SK-N-MC (cell line): ENCODE results near the gene RARS2.

Experiments used
- EZH2 ChIP-seq: fragments of 200-600 bp; sonication (generic); IDR thresholded peaks from one replicate; pipeline ENCODE4 v1.6.1; 2017; ENCODE audit warnings: antibody characterized with exemption
- FOXP2 ChIP-seq: optimal IDR thresholded peaks from 2 replicates; pipeline ENCODE3; 2011; ENCODE audit warnings: mild to moderate bottlenecking, moderate library complexity; ENCODE audit not compliant: insufficient read depth; ENCODE audit errors: extremely low read length, control extremely low read depth
- POLR2AphosphoS5 ChIP-seq: IDR thresholded peaks from 2 replicates; pipeline ENCODE4 v1.6.1; 2012; ENCODE audit warnings: mild to moderate bottlenecking, low read depth, low read length, borderline replicate concordance

DNA sequence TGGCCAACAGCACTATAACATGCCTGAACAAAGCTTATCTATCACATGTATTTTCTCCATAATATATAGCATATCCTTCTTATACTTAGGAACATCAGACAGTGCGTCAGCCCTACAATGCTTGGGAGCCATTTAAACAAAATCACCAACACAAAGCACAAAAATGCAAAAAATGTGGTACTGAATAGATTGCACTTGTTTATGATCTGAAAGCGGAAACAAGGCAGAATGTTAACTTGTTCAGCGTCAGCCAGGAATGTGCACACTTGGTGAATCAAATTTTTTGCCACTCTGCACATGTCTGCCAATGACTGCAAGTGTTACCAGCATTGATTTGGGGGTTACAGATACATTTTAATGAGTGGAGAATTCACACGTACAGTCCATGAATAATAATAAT lies 102.2 kb downstream of the RARS2 start:
- TF ChIP-seq EZH2: no peak
- TF ChIP-seq POLR2AphosphoS5: no peak
- no peak for TF ChIP-seq FOXP2
